HepG2 (cell line): Measurements from ENCODE around the gene ZC3H7B. TPM values are rescaled to one million over a fixed set of nuclear protein-coding genes. Genes with fewer than 3 reads are reported as not detected.
A peak's percentile ranks its signal among the peaks of the same experiment; 100 is the strongest.

Experiments
- ATF7 ChIP-seq, 2 experiments: fragments of 450-650 bp in 1 of 2; sonication (generic) in 1 of 2; formaldehyde crosslinking in 1 of 2; IDR thresholded peaks; 2 replicates each; pipeline versions ENCODE4 v1.4.0 to v1.6.1; 2016 to 2020; ENCODE audit warnings: antibody characterized with exemption in 1 of 2, mild to moderate bottlenecking in 1 of 2, missing genetic modification reagents in 1 of 2
- BORCS8-MEF2B ChIP-seq: sonication (generic); formaldehyde crosslinking; IDR thresholded peaks from 2 replicates; pipeline ENCODE4 v1.8.0; 2022; ENCODE audit warnings: mild to moderate bottlenecking, missing genetic modification reagents
- CCDC6 ChIP-seq: sonication (generic); formaldehyde crosslinking; IDR thresholded peaks from 2 replicates; pipeline ENCODE4 v1.8.1; 2022; ENCODE audit warnings: mild to moderate bottlenecking, missing genetic modification reagents, moderate library complexity
- DMAP1 ChIP-seq: IDR thresholded peaks from 2 replicates; pipeline ENCODE4 v1.6.1; 2016
- EED ChIP-seq: sonication (generic); formaldehyde crosslinking; IDR thresholded peaks from 2 replicates; pipeline ENCODE4 v1.5.0; 2020; ENCODE audit warnings: mild to moderate bottlenecking, missing genetic modification reagents
- GATAD1 ChIP-seq: IDR thresholded peaks from 2 replicates; pipeline ENCODE4 v1.6.1; 2016; ENCODE audit warnings: missing genetic modification reagents, missing compliant biosample characterization
- HOXD1 ChIP-seq: sonication (generic); formaldehyde crosslinking; IDR thresholded peaks from 2 replicates; pipeline ENCODE4 v1.5.0; 2020; ENCODE audit warnings: missing genetic modification reagents
- KDM3A ChIP-seq: IDR thresholded peaks from 2 replicates; pipeline ENCODE4 v1.6.1; 2018; ENCODE audit warnings: low read depth, missing compliant biosample characterization
- MEIS2 ChIP-seq: sonication (generic); formaldehyde crosslinking; IDR thresholded peaks from 2 replicates; pipeline ENCODE4 v1.9.0; 2021; ENCODE audit warnings: mild to moderate bottlenecking, missing genetic modification reagents
- NFATC3 ChIP-seq: sonication (generic); formaldehyde crosslinking; IDR thresholded peaks from 2 replicates; pipeline ENCODE4 v1.5.1; 2020; ENCODE audit warnings: mild to moderate bottlenecking, missing genetic modification reagents
- NKX3-1 ChIP-seq: sonication (generic); formaldehyde crosslinking; IDR thresholded peaks from 2 replicates; pipeline ENCODE4 v1.5.0; 2020; ENCODE audit warnings: missing genetic modification reagents
- PTBP1 ChIP-seq: fragments of 200-400 bp; formaldehyde crosslinking; IDR thresholded peaks from 2 replicates; pipeline ENCODE4 v1.6.1; 2018; ENCODE audit warnings: low read length, low read depth; ENCODE audit not compliant: poor library complexity, severe bottlenecking
- RFXAP ChIP-seq: sonication (generic); formaldehyde crosslinking; IDR thresholded peaks from 2 replicates; pipeline ENCODE4 v1.4.0; 2020; ENCODE audit warnings: missing genetic modification reagents, borderline replicate concordance
- TAF1 ChIP-seq: sonication (generic); formaldehyde crosslinking; IDR thresholded peaks from 2 replicates; pipeline ENCODE4 v1.4.0; 2020; ENCODE audit warnings: missing genetic modification reagents
- ZC3H13 ChIP-seq: sonication (generic); formaldehyde crosslinking; IDR thresholded peaks from 2 replicates; pipeline ENCODE4 v1.8.1; 2023; ENCODE audit warnings: mild to moderate bottlenecking, missing genetic modification reagents, moderate library complexity
- ZFAT ChIP-seq: sonication (generic); formaldehyde crosslinking; conservative IDR thresholded peaks from 2 replicates; pipeline ENCODE4 v1.8.1; 2023; ENCODE audit warnings: missing genetic modification reagents, inconsistent platforms
- ZFP62 ChIP-seq: sonication (generic); formaldehyde crosslinking; IDR thresholded peaks from 2 replicates; pipeline ENCODE4 v1.4.0; 2020; ENCODE audit warnings: missing genetic modification reagents
- ZNF292 ChIP-seq: sonication (generic); formaldehyde crosslinking; IDR thresholded peaks from 2 replicates; pipeline ENCODE4 v1.8.1; 2022; ENCODE audit warnings: mild to moderate bottlenecking, low read depth, missing genetic modification reagents, borderline replicate concordance
- ZNF335 ChIP-seq: sonication (generic); formaldehyde crosslinking; IDR thresholded peaks from 2 replicates; pipeline ENCODE4 v1.4.0; 2020; ENCODE audit warnings: missing genetic modification reagents
- ZNF460 ChIP-seq: sonication (generic); formaldehyde crosslinking; IDR thresholded peaks from 2 replicates; pipeline ENCODE4 v1.5.1; 2020; ENCODE audit warnings: missing genetic modification reagents, mild to moderate bottlenecking, borderline replicate concordance
- ZNF724P ChIP-seq: sonication (generic); formaldehyde crosslinking; IDR thresholded peaks from 2 replicates; pipeline ENCODE4 v1.8.0; 2022; ENCODE audit warnings: missing genetic modification reagents, borderline replicate concordance
- polyA plus RNA-seq, 8 experiments: library from polyadenylated mRNA; depleted of rRNA in 3 of 8; stranded (reverse) in 7 of 8; unstranded in 1 of 8; fragments of >200 nt; fragmentation: Illumina TruSeq in 4 of 8; extraction: Trizol in 4 of 8; gene quantifications; 2 replicates each; pipeline versions ENCODE4 v1.2.1 to v1.2.3, GENCODE V29; 2011 to 2016; ENCODE audit warnings: low read depth in 4 of 8, missing spikeins in 1 of 8, mixed read lengths in 1 of 8; ENCODE audit not compliant: insufficient read depth in 1 of 8
- total RNA-seq, 5 experiments: library from RNA; depleted of rRNA; stranded (reverse); fragments of >200 nt; fragmentation: Illumina TruSeq; extraction: Trizol; gene quantifications; 2 replicates each; pipeline ENCODE4 v1.2.3, GENCODE V29; 2016; ENCODE audit warnings: low read depth in 1 of 5
- TF ChIP-seq, protein P1 (sequence below): sonication (generic); formaldehyde crosslinking; IDR thresholded peaks from 2 replicates; pipeline ENCODE4 v1.4.0; 2020; ENCODE audit warnings: missing genetic modification reagents
- TF ChIP-seq, protein P2 (sequence below): sonication (generic); formaldehyde crosslinking; IDR thresholded peaks from 2 replicates; pipeline ENCODE4 v1.4.0; 2020; ENCODE audit warnings: missing genetic modification reagents
- TF ChIP-seq, protein P3 (sequence below): sonication (generic); formaldehyde crosslinking; IDR thresholded peaks from 2 replicates; pipeline ENCODE4 v1.8.0; 2022; ENCODE audit warnings: missing genetic modification reagents, mild to moderate bottlenecking, inconsistent platforms, borderline replicate concordance
- TF ChIP-seq, protein P4 (sequence below): sonication (generic); formaldehyde crosslinking; IDR thresholded peaks from 2 replicates; pipeline ENCODE4 v1.5.0; 2020; ENCODE audit warnings: missing genetic modification reagents

The ZC3H7B gene
- total and polyA plus RNA-seq, 2 of the 13 experiments (the other 11 are each of a cell fraction or from before 2014, with no cell fraction given): 26.4 to 37.2 TPM

DNA sequence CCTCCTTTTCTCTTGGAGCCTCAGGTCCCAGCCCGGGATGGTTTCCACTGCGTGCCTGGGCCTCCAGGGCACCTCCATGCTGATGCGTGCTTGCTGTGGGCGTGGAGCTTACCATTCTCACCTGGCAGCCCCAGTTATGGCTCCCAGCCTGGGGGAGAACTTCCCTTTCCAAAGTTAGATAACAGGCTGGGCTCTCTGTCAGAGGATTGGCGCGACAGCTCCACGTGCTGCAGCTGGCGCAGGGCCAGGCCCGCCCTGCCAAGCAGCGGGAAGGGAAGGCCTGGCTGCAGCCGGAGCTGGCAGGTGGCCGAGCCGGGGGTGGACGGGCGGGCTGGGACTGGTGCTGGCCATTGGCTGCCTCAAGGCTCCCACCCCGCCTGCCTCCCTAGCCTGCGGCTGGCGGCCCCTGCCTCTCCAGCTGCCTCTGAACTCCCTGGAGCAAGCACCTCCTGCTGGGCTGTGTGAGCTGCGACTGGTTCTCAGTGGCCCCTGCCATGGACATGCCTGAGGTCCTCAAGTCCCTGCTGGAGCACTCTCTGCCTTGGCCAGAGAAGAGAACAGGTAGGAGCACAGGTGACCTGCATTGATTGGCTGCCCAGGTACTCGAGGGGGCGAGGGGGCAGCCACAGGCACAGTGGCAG lies 65.8 kb downstream of the ZC3H7B start (continued):
- TF ChIP-seq RFXAP (CRISPR knock-in tag) (no peak), KDM3A (no peak), ATF7 (IDR thresholded peaks at IDR 0.05) (no peak), ATF7 (CRISPR knock-in tag; IDR thresholded peaks at IDR 0.05) (no peak; the same call in 1 of the 2 replicates), ZNF460 (CRISPR knock-in tag) (no peak), HOXD1 (CRISPR knock-in tag) (no peak), ZFP62 (CRISPR knock-in tag) (no peak), NFATC3 (CRISPR knock-in tag) (no peak; the same call in 1 of the 2 replicates), MEIS2 (CRISPR knock-in tag) (peak; percentile 69; the same call in 1 of the 2 replicates), BORCS8-MEF2B (CRISPR knock-in tag) (0 out of 2 replicates have a peak, but pooled peaks have one; percentile 59), ZNF292 (no peak), DMAP1 (CRISPR knock-in tag) (peak; percentile 47; the same call in 1 of the 2 replicates), GATAD1 (no peak), ZC3H13 (CRISPR knock-in tag) (0 out of 2 replicates have a peak, but pooled peaks have one; percentile 42), ZNF724P (CRISPR knock-in tag) (peak; percentile 85; the same call in 1 of the 2 replicates), NKX3-1 (CRISPR knock-in tag) (no peak; the same call in 1 of the 2 replicates), CCDC6 (peak; percentile 75; the same call in 1 of the 2 replicates), ZNF335 (CRISPR knock-in tag) (no peak), ZFAT (CRISPR knock-in tag) (no peak), PTBP1 (no peak), EED (CRISPR knock-in tag) (0 out of 2 replicates have a peak, but pooled peaks have one; percentile 26), TAF1 (CRISPR knock-in tag) (peak; percentile 30; the same call in 1 of the 2 replicates)
- TF ChIP-seq, protein P1, sequence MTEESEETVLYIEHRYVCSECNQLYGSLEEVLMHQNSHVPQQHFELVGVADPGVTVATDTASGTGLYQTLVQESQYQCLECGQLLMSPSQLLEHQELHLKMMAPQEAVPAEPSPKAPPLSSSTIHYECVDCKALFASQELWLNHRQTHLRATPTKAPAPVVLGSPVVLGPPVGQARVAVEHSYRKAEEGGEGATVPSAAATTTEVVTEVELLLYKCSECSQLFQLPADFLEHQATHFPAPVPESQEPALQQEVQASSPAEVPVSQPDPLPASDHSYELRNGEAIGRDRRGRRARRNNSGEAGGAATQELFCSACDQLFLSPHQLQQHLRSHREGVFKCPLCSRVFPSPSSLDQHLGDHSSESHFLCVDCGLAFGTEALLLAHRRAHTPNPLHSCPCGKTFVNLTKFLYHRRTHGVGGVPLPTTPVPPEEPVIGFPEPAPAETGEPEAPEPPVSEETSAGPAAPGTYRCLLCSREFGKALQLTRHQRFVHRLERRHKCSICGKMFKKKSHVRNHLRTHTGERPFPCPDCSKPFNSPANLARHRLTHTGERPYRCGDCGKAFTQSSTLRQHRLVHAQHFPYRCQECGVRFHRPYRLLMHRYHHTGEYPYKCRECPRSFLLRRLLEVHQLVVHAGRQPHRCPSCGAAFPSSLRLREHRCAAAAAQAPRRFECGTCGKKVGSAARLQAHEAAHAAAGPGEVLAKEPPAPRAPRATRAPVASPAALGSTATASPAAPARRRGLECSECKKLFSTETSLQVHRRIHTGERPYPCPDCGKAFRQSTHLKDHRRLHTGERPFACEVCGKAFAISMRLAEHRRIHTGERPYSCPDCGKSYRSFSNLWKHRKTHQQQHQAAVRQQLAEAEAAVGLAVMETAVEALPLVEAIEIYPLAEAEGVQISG: peak; percentile 39; the same call in 1 of the 2 replicates
- TF ChIP-seq, protein P2, sequence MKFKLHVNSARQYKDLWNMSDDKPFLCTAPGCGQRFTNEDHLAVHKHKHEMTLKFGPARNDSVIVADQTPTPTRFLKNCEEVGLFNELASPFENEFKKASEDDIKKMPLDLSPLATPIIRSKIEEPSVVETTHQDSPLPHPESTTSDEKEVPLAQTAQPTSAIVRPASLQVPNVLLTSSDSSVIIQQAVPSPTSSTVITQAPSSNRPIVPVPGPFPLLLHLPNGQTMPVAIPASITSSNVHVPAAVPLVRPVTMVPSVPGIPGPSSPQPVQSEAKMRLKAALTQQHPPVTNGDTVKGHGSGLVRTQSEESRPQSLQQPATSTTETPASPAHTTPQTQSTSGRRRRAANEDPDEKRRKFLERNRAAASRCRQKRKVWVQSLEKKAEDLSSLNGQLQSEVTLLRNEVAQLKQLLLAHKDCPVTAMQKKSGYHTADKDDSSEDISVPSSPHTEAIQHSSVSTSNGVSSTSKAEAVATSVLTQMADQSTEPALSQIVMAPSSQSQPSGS (CRISPR knock-in tag): no peak; the same call in 1 of the 2 replicates
- TF ChIP-seq, protein P3, sequence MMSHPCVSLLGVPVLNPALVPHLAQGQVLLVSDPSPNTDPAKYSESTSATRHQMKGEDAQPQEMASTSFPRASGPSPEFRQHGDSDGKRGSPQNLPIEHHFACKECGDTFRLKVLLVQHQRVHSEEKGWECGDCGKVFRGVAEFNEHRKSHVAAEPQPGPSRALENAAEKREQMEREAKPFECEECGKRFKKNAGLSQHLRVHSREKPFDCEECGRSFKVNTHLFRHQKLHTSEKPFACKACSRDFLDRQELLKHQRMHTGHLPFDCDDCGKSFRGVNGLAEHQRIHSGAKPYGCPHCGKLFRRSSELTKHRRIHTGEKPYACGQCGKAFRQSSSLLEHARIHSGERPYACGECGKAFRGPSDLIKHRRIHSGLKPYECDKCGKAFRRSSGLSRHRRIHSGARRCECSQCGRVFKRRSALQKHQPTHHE (CRISPR knock-in tag): no peak
- TF ChIP-seq, protein P4, sequence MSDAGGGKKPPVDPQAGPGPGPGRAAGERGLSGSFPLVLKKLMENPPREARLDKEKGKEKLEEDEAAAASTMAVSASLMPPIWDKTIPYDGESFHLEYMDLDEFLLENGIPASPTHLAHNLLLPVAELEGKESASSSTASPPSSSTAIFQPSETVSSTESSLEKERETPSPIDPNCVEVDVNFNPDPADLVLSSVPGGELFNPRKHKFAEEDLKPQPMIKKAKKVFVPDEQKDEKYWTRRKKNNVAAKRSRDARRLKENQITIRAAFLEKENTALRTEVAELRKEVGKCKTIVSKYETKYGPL: no peak; the same call in 1 of the 2 replicates
